ENCODE results near the gene AOAH.

Gene AOAH

DNA sequence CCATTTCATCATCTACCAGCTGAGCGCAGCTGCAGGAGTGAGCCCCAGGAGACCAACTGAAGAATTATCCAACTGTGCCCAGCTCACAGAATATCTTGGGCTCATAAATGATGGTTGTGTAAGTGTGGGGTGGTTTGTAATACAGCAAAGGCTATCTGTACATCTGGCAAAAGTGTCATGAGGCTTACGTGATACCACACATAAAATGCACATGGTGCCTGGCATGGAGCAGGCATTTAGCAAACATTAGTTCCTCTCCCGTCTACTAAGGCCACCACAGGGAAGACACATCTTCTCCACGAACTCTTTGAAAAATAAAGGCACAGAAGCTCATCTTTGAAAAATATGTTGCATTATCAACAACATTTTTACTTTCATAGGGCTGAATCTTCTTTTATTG lies 32.3 kb downstream of the AOAH start:
- no peak for DNase-seq (ENCODE audit: low spot score)

- no peak for DNase-seq (ENCODE audit: low spot score)
These were observed 33.6 kb downstream of the AOAH start for GRCh38 chr7:36690514-36691187.

DNA sequence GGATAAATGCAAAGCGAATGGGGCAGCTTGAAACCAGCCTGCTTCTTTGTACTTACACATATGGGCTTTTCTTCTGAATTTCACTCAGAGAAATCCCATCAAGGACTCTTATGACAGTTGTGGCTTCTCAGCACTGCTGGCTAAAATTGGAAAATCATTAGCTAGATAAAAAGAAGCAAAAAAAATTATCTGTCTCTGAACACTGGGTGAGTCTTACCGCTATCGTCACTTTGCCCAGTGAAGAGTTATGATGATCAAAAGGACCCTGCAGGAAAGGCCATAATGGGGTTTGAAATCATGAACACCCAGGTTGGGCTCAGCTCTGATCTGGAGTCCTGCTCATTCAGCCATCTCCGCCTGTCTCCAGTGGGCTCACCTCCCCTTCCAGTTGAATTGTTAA lies 34.3 kb downstream of the AOAH start:
- DNase-seq (ENCODE audit: low spot score): no peak

DNA sequence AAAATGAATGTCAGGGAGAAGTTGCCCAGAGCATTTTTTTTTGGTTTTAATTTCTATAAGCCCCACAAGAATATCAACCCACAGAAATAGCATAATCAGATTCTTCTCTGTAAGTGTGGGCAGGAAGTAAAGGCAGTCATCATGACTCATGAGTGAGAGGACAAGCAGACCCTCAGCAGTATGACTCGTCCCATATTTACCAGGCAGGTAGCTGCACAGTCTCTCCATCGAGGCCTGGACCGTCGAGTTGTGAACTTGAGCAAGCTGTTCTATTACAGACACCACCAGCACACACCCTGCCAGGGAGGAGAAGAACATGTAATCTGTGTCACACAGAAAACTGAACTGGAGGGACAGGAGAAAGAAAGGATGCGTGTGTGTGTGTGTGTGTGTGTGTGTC lies 37.8 kb downstream of the AOAH start:
- DNase-seq (ENCODE audit: low spot score): no peak

- DNase-seq (ENCODE audit: low spot score): no peak
These were observed 39.3 kb downstream of the AOAH start for GRCh38 chr7:36684954-36685353.

- DNase-seq (ENCODE audit: low spot score): no peak
These were observed 40.5 kb downstream of the AOAH start for GRCh38 chr7:36683695-36684357.

DNA sequence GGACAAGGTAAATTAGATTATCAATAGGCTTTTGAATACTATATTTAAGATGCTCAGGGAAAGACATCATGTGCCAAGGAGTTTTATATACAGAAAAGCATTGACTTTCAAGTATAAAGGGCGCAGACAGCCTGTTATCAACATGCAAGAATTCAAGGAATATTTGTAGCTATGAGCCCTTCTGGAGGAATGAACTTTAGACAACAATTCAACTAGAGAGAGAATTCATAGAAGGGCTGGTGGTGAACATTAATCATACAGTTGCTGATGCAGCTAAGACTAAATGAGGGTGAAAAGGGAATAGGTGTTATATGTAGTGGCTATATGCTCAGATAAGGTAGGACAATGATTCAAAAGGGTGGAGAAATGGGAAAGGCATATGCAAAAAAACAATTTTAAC lies 41.2 kb downstream of the AOAH start:
- no peak for DNase-seq (ENCODE audit: low spot score)

DNA sequence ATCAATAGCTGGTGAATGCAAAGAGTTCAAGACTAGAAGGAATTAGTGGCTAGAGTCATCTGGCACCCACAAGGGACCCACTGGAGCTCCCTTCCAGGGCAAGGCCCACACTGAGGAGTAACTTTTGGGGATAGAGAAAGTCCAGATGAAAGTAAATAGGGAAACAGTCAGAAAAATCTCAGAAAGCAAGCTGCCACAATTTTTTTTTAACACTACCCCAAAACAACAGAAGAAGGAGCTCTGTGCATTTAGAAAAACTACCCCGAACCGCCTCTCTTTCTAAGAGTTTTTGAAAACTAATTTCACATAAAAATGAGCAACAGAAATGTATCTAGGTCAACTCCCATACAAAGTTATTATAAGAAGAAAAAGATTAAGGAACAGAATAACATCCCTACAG lies 42.2 kb downstream of the AOAH start:
- DNase-seq (ENCODE audit: low spot score): no peak

- no peak for DNase-seq (ENCODE audit: low spot score)
These were observed 46.4 kb downstream of the AOAH start for GRCh38 chr7:36677769-36678437.

GRCh38 chr7:36673703-36674102 lies 50.6 kb downstream of the AOAH start:
- DNase-seq (ENCODE audit: low spot score): no peak

DNA sequence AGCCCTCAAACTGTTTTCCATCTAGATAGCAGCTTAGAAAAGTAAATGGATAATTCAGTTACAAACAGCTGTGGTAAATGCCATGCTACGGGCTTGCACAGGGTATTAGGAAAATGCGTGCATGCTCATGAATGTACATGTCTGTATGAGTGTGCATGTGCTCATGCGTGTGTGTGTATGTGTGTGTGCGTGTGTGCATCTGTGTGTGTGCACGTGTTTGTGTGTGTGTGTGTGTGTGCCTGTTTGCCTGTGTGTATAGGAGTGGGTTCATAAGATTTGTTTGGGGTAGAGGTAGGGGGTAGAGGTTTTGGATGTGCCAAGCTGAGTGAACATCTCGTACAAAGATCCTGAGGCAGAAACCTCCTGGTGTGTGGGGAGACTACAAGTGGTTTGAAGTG lies 52.9 kb downstream of the AOAH start:
- DNase-seq (ENCODE audit: low spot score): no peak

GRCh38 chr7:36670585-36671431 lies 53.5 kb downstream of the AOAH start:
- DNase-seq (ENCODE audit: low spot score): peak; percentile 46

GRCh38 chr7:36668750-36669149 lies 55.5 kb downstream of the AOAH start:
- no peak for DNase-seq (ENCODE audit: low spot score)

- no peak for DNase-seq (ENCODE audit: low spot score)
These were observed 56.2 kb downstream of the AOAH start for GRCh38 chr7:36668080-36668479.

DNA sequence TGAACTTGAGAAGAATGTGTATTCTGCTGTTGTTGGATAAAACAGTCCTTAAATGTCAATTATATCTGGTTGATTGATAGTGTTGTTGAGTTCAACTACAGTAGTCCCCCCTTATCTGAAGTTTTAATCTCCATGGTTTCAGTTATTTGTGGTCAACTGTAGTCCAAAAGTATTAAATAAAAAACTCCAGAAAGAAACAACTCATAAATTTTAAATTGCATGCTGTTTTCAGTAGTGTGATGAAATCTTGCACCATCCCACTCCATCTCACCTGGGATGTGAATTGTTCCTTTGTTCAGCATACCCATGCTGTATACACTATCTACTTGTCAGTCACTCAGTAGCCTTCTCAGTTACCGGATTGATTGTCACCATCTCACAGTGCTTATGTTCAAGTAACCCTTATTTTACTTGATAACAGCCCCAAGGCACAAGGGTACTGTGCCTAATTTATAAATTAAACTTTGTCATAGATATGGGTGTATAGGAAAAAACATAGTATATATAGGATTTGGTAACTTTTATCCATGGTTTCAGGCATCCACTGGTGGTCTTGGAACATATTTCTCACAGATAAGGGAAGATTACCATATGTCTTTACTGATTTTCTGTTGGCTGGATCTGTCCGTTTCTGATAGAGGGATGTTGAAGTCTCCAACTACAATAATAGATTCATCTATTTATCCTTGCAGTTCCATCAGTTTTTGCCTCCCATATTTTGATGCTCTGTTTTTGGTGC lies 57.1 kb downstream of the AOAH start:
- DNase-seq (ENCODE audit: low spot score): no peak

GRCh38 chr7:36663481-36663880 lies 60.8 kb downstream of the AOAH start:
- no peak for DNase-seq (ENCODE audit: low spot score)

GRCh38 chr7:36661135-36661840 lies 63.0 kb downstream of the AOAH start:
- DNase-seq (ENCODE audit: low spot score): no peak

- DNase-seq (ENCODE audit: low spot score): no peak
These were observed 64.5 kb downstream of the AOAH start for GRCh38 chr7:36659638-36660341.

DNA sequence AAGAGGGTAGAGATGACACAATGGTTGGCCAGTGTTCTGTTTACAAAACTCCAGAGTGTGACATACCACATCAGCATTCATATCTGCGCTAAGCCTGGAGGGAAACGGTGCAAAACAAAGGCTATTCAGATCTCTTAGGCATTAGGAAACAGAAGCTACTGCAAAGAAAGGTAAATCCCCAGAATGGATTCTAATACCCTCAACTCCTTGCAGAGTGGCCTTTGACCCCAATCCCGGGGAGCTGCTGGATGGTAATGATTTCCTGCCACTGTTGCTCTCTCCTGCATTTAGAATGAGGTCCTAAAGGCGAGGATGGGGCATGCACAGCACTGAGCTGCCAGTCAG lies 65.2 kb downstream of the AOAH start:
- DNase-seq (ENCODE audit: low spot score): no peak

- DNase-seq (ENCODE audit: low spot score): no peak
These were observed 65.7 kb downstream of the AOAH start for GRCh38 chr7:36658335-36659171.

Data from germinal center (tissue), 1 donor.